ENCODE results near the gene KIAA0825.

Gene KIAA0825

DNA sequence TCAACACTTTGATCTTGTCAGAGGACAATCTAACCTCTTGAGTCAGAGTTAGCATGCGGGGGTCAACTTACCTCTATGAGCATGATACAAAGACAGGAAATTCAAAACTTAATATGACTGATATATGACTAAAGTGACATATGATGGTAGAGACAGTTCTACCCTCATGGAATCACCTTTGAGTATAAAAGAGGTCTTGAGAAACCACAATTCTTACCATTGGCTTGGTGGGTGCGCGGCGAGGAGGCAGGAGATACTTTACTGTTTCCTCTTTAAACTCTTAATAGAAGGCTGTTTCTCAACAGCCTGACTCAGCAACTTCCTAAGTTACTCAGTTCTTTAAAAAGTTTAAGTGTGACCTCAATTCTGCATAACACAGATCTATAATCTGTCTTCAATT lies 372.8 kb downstream of the KIAA0825 start:
- no peak for DNase-seq (ENCODE audit: low spot score)

DNA sequence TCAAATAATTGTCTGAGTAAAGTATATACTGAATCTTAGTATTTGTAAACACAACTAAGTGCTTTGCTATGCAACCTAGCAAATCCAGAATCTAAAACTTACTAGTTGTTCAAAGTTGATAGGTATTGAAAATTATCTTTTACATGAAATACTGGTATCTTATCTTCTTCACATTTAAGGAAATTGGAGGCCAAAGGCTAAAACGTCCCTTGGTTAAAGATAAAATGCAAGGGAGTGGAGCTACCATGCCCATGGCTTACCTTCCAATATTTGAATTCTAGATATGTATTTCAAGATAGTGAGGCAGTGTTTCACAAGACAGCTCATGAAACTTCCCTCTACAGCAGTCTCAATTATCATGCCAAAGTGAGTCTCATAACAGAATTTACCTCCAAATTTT lies 373.5 kb downstream of the KIAA0825 start:
- DNase-seq (ENCODE audit: low spot score) = no peak

DNA sequence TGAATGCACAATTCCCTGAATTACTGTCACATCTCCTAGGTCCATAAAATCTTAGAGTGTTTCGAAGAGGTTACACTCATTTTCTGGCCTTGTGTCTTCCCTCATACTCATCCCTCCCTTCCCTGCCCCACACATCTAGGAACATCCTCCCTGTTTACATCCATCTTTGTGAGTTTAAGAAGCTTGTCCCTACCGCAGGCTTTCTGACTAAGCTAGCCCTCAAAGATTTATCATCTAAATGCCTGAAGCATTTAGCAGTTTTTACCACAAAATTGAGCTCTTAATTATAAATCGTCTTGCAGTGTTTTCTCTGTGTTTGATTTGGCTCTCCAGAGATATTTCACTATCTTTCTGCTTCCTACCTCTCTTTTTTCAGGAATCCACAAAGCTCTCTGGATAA lies 374.8 kb downstream of the KIAA0825 start:
- DNase-seq (ENCODE audit: low spot score) = no peak

DNA sequence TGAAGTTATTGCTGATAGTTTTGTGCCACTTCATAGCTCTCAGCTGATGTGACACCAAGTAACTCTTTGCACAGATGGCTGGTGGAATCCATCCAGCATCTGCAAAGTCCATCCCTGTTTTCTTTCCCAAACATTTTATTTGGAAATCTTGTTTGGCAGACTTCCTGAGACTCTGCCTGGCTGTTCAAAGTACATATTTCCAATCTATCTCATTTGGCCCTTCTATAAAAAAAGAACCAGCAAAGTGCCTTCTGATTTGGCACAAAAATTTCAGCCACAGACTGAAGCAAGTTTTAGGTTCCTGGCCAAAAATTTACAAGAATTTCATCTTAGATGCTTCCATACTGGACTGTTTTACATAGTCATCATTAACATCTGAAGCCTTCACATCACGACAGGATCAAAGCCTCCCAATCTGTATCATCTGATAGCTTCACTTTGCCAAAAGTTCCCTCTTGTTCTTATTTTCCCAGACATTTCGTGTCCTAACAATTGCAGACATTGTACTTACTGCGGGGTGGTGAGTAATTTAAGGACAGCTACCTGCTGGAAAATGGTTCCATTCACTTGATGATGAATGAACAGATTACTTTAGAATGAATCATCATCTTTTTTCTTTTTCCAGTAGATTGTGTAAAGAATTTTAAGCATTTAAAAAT lies 377.3 kb downstream of the KIAA0825 start:
- DNase-seq (ENCODE audit: low spot score) = no peak

DNA sequence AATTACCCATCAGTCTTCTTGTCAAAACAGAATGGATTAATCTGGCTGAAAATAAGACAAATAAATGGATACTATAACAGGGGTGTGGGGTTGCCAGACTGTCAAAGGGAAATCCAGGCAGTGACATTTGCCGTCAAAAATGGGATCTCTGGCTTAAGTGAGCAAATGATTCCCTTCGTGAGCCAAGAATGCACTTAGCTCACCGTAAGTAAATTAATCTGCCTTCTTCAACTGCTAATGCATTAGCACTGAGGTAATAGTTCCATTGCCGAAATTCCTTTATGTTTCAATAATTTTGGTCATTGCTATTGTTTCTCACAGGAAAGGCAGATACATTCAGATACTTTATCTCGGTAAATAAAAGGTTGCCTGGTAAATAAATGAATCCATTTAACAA lies 377.8 kb downstream of the KIAA0825 start:
- DNase-seq (ENCODE audit: low spot score) = no peak

DNA sequence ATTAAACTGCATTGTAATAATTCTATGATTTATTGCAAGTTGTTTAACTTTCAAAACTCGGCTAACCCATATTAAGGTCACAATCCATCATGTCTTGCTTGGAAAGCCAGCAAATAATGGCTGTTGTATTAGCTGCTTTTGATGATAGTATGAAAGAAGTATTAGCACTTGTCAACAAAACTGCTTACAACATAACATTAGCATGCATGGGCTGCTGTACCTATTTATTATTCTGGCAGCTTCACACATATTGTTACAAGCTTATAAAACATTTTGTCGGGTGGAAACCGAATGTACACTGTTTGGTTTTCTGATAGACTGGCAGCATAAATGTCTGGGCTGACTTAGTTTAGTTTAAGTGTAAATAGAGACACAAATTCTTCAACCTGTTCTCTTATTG lies 378.3 kb downstream of the KIAA0825 start:
- no peak for DNase-seq (ENCODE audit: low spot score)

DNA sequence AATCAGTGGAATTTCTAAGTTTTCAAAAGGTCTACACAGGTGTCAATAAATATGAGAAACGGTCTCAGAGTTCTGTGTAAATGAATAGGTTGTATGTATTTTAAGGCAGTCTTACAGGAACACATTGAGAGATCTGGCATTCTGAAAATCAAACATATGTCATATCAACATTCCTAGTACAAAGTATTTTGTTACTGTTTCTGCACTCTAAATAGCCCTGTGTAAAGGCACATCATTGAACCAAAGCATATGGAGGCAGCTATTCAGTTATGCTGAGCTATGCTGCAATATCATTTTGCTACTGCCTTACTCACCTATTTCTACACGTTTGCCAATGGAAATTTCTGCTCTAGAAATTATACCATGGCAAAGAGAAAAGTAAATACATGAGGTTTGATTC lies 379.1 kb downstream of the KIAA0825 start:
- DNase-seq (ENCODE audit: low spot score) = no peak

DNA sequence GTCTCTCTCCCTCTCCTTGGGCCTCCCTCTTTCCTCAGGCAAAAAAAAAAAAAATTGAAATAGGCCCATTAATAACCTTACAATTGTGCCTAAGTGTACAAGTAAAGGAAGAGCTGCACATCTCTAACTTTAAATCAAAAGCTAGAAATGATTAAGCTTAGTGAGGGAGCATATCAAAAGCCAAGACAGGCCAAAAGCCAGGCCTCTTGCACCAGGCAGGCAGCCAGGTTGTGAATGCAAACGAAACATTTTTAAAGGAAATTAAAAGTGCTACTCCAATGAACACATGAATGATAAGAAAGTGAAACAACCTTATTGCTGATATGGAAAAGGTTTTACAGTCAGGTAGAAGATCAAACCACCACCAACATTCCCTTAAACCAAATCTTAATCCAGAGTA lies 383.4 kb downstream of the KIAA0825 start:
- DNase-seq (ENCODE audit: low spot score) = no peak

DNA sequence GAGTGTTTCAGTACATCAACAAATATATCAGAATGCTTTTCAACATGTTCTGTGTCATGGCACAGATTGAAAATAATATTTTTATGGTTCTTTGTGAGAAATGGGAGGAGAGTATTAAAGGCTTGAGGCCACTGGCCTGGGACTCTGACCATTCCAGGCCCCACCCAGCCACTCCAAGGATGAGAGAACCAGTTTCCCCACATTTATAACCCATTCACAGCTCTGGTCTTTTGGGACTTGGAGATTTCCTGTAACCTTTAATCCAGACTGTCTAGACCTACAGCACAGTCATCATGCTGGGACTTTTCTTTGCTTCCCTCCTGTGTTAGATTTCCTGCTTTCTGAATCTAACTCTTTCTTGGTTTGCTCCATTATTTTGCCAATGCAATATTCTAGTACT lies 389.6 kb downstream of the KIAA0825 start:
- no peak for DNase-seq (ENCODE audit: low spot score)

DNA sequence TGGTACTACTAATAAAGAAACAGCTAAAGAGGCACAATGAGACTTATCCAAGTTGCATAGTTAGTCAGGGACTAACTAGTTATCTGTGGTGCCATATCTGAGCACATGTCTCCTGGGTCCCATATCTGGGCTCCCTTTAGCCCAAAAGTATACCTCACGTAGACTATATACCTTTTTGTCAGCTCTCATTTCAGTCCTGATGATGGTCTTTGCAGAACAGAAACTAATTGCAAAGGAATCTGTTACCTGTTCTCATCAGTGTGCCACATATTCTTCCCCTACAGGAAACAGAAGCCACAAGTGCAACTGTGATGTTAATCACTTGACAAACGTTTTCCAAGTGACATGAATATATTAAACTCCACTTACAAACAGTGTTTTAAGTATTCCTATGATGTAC lies 395.2 kb downstream of the KIAA0825 start:
- DNase-seq (ENCODE audit: low spot score) = no peak

DNA sequence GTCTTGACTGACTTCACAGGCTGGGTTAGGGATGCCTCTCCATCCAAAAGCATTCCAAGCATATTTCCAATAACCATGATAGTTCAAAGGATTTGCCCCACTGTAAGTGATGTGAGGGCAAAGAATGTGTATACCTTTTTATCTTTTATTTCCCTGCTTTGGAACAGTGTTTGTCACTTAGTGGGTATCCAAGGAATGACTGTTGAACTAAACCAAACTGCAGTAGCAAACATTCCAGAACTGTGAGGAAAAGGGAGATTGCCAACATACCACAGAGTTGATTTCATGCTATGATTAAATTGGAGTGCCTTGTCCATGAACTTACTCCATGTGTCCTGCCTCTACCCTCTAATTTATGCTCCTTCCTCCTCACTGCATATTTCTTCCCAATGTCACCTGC lies 400.0 kb downstream of the KIAA0825 start:
- DNase-seq (ENCODE audit: low spot score) = no peak

DNA sequence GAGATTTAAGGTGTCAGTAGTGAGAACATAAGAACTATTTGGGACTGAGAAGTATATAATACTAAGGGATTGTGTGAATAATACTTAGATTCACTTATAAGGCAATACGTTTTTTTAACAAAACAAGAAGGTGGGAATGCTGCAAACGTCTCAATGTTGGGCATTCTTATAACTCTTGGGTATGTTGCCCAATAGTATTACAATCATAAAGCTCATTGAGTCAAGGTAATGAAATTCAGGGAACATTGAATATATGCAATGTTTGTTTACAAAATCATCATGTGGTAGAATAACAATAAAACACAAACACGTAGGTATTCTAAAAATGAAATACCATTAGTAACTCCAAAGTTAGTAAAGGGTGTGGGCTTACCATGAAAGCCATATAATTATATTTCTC lies 400.7 kb downstream of the KIAA0825 start:
- no peak for DNase-seq (ENCODE audit: low spot score)

DNA sequence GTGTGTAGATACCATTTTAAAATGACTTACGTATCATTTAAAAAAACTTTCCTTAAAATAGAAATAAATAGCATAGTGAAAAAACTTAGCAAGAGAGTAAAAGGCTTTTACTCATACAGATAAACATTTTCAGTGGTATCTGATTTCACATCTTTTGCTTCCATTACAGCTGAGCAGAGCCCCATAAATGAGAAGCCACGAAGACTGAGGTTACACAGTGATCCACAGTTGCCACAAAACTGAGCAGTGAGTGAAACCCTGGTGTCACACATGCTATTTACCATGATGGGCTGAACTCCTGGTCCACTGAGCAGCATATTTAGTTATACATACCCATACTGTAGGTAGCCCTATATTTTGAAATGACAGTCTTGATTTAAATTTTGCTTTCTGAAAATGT lies 401.2 kb downstream of the KIAA0825 start:
- no peak for DNase-seq (ENCODE audit: low spot score)

DNA sequence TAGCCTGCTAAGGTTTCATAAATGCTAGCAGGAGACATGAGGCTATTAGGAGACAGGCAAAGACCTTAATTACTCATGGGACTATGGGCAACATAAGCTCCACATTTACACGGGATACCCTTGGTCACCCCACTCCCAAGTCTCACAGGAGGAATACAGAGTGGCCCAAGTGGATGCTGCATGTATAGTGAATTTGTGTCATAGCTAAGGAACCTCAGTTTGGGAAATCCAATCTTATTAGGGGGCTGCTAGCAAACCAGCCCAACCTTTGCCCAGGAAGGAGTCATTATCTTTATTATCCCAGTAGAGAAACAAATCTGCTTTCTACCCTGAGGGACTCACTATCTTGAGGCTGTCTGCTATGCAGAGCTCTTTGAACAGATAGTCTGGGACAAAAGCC lies 405.9 kb downstream of the KIAA0825 start:
- no peak for DNase-seq (ENCODE audit: low spot score)

DNA sequence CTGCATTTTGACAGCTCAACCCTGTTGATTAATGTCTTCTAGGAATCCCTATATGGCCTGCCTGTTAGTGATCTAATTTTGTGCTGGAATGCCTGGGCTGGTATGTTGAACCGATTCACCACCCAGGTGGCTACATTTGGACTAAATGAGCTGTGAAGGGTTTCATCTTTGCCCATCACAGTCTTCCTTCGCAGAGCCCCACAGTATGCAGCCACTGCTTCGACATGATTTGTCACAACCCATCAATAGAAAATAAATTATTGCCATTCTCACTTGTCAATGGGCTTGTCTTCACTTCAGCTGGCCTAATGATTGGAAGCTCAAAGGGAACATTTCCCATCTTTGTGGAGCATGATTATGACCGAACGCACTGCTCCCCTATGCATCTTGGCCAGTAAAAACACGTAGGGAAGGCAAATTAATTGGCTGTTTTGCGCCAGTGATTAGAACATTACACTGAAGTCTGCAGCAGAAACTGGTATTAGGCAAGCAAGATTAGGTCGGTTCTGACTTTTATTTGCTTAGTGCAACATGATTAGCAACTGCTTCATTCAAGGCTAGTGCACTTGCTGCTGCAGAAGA lies 408.5 kb downstream of the KIAA0825 start:
- no peak for DNase-seq (ENCODE audit: low spot score)

DNA sequence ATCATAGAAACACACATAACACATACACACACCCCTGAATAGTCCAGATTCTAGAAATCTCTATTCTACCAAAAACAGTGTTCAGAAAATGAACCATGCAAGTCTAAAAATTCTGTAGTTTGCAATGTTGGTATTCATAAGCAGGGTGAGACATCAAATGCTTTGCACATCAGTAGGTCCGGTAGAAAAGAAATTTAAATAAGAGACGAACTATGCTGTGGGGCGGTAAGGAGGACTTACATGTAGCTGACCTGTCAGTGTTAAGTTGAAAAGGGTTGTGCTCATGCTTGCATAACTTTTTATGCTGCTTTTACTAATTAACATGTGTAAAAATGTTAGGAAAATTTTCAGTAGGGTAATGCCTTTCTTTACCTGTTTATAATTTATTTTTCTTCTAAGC lies 409.1 kb downstream of the KIAA0825 start:
- DNase-seq (ENCODE audit: low spot score) = no peak

DNA sequence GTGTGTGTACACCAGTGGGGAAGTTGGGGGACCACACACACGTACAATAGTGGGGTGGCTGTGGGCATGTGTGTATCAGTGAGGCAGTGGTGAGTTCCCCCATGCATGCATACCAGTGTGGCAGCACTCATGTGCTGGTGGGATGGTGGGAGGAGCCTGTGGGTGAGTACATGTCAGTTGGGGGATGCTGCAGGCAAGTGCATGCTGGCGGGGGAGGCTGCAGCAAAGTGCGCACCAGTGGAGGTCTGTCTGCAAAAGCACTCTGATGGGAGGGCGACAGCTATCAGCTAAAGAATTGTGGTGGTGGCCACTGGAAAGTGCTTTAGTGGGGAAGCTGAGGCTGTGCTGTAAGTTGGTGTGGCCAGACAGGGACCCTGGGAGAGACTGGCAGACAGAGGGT lies 418.8 kb downstream of the KIAA0825 start:
- DNase-seq (ENCODE audit: low spot score) = no peak

DNA sequence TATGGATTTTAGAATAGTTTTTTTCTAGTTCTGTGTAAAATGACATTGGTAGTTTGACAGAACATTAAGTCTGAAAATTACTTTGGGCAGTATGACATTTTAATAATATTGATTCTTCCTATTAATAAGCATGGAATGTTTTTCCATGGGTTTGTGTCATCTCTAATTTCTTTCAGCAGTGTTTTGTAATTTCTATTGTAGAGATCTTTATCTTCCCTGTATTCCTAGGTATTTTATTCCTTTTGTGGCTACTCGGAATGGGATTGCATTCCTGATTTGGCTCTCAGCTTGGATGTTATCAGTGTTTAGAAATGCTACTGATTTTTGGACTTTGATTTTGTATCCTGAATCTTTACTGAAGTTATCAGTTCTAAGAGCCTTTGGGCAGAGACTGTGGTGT lies 420.4 kb downstream of the KIAA0825 start:
- no peak for DNase-seq (ENCODE audit: low spot score)

DNA sequence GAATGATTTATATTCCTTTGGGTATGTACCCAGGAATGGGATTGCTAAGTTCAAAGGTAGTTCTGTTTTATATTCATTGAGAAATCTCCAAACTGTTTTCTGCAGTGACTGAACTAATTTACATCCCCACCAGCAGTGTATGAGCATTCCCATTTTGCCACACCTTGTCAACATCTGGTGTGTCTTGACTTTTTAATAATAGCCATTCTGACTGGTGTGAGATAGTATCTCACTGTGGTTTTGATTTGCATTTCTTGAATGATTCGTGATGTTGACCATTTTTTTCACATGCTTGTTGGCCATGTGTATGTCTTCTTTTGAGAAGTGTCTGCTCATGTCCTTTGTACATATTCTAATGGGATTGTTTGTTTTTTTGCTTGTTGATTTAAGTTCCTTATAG lies 421.5 kb downstream of the KIAA0825 start:
- DNase-seq (ENCODE audit: low spot score) = no peak

DNA sequence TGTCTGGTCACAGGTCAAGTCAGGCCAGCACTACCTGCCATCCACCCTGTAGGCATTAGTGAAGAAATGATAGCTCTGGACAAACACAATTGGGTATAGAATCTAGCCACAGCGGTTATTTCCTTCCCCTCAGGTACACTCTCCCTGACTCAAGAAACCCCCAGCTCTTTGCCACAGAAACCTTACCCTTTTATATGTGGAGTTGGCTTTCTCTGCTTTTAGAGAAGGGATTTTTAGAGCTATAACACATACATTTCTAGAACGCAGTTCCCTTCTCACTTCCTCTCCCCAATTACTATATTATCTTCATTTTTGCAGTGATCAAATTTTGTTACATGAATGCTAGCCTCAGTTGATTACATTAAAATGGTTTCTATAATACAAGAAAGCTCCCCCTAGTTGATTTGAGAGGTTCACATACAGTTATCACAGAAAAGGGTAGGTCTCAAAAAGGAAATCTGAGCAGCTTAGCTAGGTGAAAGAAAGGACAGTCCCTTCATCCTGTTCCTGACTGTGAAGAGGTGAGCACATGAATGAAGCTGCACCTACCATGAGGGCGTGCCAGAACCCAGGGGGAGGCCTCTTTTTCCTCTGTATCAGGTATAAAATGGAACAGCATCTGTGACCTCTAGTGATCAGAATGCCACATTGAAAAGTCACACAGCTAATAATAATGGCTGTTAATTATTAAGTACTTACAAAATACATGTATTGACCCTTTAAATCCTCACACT lies 425.6 kb downstream of the KIAA0825 start:
- no peak for DNase-seq (ENCODE audit: low spot score)

DNA sequence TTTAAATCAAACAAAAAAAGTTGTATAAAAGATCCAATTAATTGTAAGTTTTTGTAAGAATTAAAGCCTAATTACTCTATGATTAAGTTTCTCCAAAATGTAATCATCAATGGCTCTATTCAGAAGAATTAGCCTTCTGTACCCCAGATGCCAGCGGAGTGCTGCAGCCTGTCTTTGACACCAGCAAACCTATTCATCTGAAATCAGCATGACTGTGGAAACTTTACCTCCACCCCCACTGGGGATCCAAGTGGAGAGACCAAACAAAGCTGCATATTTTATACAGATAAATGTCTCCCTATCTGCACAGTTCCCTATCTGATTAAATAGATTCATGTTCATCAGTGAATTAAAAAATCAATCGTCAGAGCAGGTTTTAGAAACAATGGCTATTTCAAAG lies 426.8 kb downstream of the KIAA0825 start:
- DNase-seq (ENCODE audit: low spot score) = no peak

DNA sequence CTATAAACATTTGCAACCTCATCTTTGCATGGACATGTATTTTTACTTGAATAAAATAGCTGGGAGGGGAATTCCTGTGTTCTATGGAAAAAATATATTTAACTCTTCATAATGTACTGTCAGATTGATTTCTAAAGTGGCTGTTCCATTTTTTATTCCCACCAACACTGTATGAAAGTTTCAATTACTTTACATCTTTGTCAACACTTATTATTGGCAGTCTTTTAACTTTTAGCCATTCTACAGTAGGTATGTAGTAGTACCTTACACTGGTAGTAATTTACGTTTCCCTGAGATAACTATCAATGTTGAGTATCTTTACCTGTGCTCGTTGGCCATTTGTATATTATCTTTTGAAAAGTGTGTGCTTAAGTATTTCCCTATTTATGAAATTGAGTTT lies 429.7 kb downstream of the KIAA0825 start:
- DNase-seq (ENCODE audit: low spot score) = no peak

DNA sequence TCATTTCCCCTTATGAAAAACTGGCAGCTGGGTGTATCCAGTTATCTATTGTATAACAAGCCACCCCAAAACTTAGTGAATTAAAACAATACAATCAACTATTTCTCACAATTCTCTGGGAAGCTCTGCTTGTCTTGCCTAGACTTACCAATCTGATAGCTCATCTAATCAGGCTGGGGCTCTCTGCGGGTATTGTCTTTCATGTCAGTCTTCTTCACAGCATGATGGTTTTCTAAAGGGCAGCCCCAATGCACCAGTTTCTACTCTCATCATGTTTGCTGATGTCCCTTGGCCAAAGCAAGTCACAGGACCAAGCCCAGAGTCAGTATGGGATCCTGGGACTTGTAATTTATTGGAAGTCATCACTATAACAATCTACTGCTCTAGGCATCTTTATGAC lies 433.5 kb downstream of the KIAA0825 start:
- no peak for DNase-seq (ENCODE audit: low spot score)
